Muscle of leg (tissue), 11 donors: ENCODE data around the gene CERK. TPM values are rescaled to one million over a fixed set of nuclear protein-coding genes. Genes with fewer than 3 reads are reported as not detected.

Source experiments
- DNase-seq: peaks from one replicate; pipeline ENCODE4 v3.0.0; 2013
- H3K27ac ChIP-seq: one replicate; pipeline ENCODE4 v1.5.1; 2013; ENCODE audit warnings: mild to moderate bottlenecking, low read length, control low read depth
- H3K27me3 ChIP-seq: one replicate; pipeline ENCODE4 v1.6.1; 2013; ENCODE audit warnings: low read length; ENCODE audit not compliant: control insufficient read depth, insufficient read depth
- H3K36me3 ChIP-seq: one replicate; pipeline ENCODE4 v1.6.1; 2013; ENCODE audit warnings: low read length; ENCODE audit not compliant: control insufficient read depth, insufficient read depth
- H3K4me1 ChIP-seq: one replicate; pipeline ENCODE4 v1.6.1; 2013; ENCODE audit warnings: low read length; ENCODE audit not compliant: control insufficient read depth, insufficient read depth
- H3K4me3 ChIP-seq: one replicate; pipeline ENCODE4 v1.5.1; 2013; ENCODE audit warnings: low read length, control low read depth
- H3K9me3 ChIP-seq: replicated peaks from 2 replicates; pipeline ENCODE4 v1.6.1; 2013; ENCODE audit warnings: low read depth, low read length; ENCODE audit not compliant: control insufficient read depth
- WGBS: methylation state at CpG from one replicate; pipeline ENCODE4 v1.1.5; 2013; ENCODE audit warnings: missing lambda C conversion rate; ENCODE audit not compliant: insufficient coverage; 5-methylcytosine and 5-hydroxymethylcytosine counted together
- polyA plus RNA-seq, 8 donors: library from polyadenylated mRNA; unstranded; fragments of 120-200 nt; gene quantifications; one replicate each; pipeline versions ENCODE4 v1.2.1 to v1.2.3, GENCODE V29; 2013; ENCODE audit warnings: inconsistent platforms in 1 of 8, low replicate concordance in 1 of 8; ENCODE audit not compliant: insufficient read length in 8 of 8, insufficient read depth in 1 of 8
- total RNA-seq: library from RNA; stranded (reverse); fragments of 120-200 nt; gene quantifications from one replicate; pipeline ENCODE4 v1.2.4, GENCODE V29; 2013

Gene CERK
- total and polyA plus RNA-seq, 9 donors = 18.5 to 33.0 (median 25.4) TPM

- no peak for DNase-seq
- Histone ChIP-seq H3K4me3 (no peak overlapping the region), H3K4me1 (peaks cover 22% of the 10 kb centered on the region), H3K27ac (no peak overlapping the region), H3K9me3 (no peaks in the 10 kb centered on the region), H3K27me3 (no peaks in the 10 kb centered on the region), H3K36me3 (peaks cover 45% of the 10 kb centered on the region)
- 78% methylated on average over 14 of the region's 19 CpGs for WGBS
Measured at GRCh38 chr22:46682011-46682731, 55.9 kb downstream of the CERK start.

GRCh38 chr22:46681010-46681409 is 57.0 kb downstream of the CERK start:
- H3K9me3 ChIP-seq = no peaks in the 10 kb centered on the region
- H3K27me3 ChIP-seq = no peaks in the 10 kb centered on the region
- peaks cover 16% of the 10 kb centered on the region for H3K4me1 ChIP-seq
- WGBS = 85% methylated on average over 4 of the region's 7 CpGs
- peaks cover 47% of the 10 kb centered on the region for H3K36me3 ChIP-seq
- no peak overlapping the region for H3K27ac ChIP-seq
- H3K4me3 ChIP-seq = no peak overlapping the region
- DNase-seq = no peak

- no peaks in the 10 kb centered on the region for H3K27me3 ChIP-seq
- WGBS = 69% methylated on average over 15 of the region's 16 CpGs
- no peak overlapping the region for H3K4me3 ChIP-seq
- no peaks in the 10 kb centered on the region for H3K9me3 ChIP-seq
- no peak overlapping the region for H3K27ac ChIP-seq
- no peak for DNase-seq
- peaks cover 16% of the 10 kb centered on the region for H3K4me1 ChIP-seq
- peaks cover 47% of the 10 kb centered on the region for H3K36me3 ChIP-seq
Measured at GRCh38 chr22:46679706-46680269, 58.3 kb downstream of the CERK start.

GRCh38 chr22:46678785-46679700 is 59.0 kb downstream of the CERK start:
- no peaks in the 10 kb centered on the region for H3K9me3 ChIP-seq
- 79% methylated on average over 33 of the region's 44 CpGs for WGBS
- H3K27ac ChIP-seq = no peak overlapping the region
- DNase-seq = no peak
- H3K4me3 ChIP-seq = no peak overlapping the region
- H3K27me3 ChIP-seq = no peaks in the 10 kb centered on the region
- H3K36me3 ChIP-seq = peaks cover 48% of the 10 kb centered on the region
- peaks cover 16% of the 10 kb centered on the region for H3K4me1 ChIP-seq

GRCh38 chr22:46678003-46678657 is 59.9 kb downstream of the CERK start:
- H3K4me3 ChIP-seq = no peak overlapping the region
- no peak for DNase-seq
- 80% methylated on average over 29 of the region's 31 CpGs for WGBS
- H3K4me1 ChIP-seq = peaks cover 24% of the 10 kb centered on the region
- peaks cover 54% of the 10 kb centered on the region for H3K36me3 ChIP-seq
- H3K27me3 ChIP-seq = no peaks in the 10 kb centered on the region
- no peaks in the 10 kb centered on the region for H3K9me3 ChIP-seq
- no peak overlapping the region for H3K27ac ChIP-seq

- no peak for DNase-seq
- Histone ChIP-seq H3K4me3 (no peak overlapping the region), H3K36me3 (peaks cover 60% of the 10 kb centered on the region), H3K9me3 (no peaks in the 10 kb centered on the region), H3K27me3 (no peaks in the 10 kb centered on the region), H3K27ac (no peak overlapping the region), H3K4me1 (peaks cover 31% of the 10 kb centered on the region)
- WGBS = 86% methylated on average over 23 of the region's 28 CpGs
Measured at GRCh38 chr22:46677323-46678002, 60.6 kb downstream of the CERK start.

GRCh38 chr22:46676881-46677280 is 61.2 kb downstream of the CERK start:
- Histone ChIP-seq H3K36me3 (peaks cover 60% of the 10 kb centered on the region), H3K4me1 (peaks cover 34% of the 10 kb centered on the region), H3K9me3 (no peaks in the 10 kb centered on the region), H3K4me3 (no peak overlapping the region), H3K27me3 (no peaks in the 10 kb centered on the region), H3K27ac (no peak overlapping the region)
- 77% methylated on average over 10 of the region's 14 CpGs for WGBS
- no peak for DNase-seq

- H3K4me3 ChIP-seq = no peak overlapping the region
- DNase-seq = no peak
- peaks cover 60% of the 10 kb centered on the region for H3K36me3 ChIP-seq
- no peak overlapping the region for H3K27ac ChIP-seq
- WGBS = 91% methylated on average over 15 of the region's 15 CpGs
- H3K9me3 ChIP-seq = no peaks in the 10 kb centered on the region
- peaks cover 35% of the 10 kb centered on the region for H3K4me1 ChIP-seq
- H3K27me3 ChIP-seq = no peaks in the 10 kb centered on the region
Measured at GRCh38 chr22:46676479-46676878, 61.6 kb downstream of the CERK start.

GRCh38 chr22:46675938-46676337 is 62.1 kb downstream of the CERK start:
- Histone ChIP-seq H3K4me1 (peaks cover 35% of the 10 kb centered on the region), H3K4me3 (no peak overlapping the region), H3K27ac (no peak overlapping the region), H3K9me3 (no peaks in the 10 kb centered on the region), H3K36me3 (peaks cover 61% of the 10 kb centered on the region), H3K27me3 (no peaks in the 10 kb centered on the region)
- 88% methylated on average over 16 of the region's 16 CpGs for WGBS
- DNase-seq = no peak
